Measurements from ENCODE around the gene WFDC8. TPM values are rescaled to one million over a fixed set of nuclear protein-coding genes. Genes with fewer than 3 reads are reported as not detected.
A peak's percentile ranks its signal among the peaks of the same experiment; 100 is the strongest.

Gene WFDC8
- total RNA-seq, 1 experiment from 2014 or later = not detected

DNA sequence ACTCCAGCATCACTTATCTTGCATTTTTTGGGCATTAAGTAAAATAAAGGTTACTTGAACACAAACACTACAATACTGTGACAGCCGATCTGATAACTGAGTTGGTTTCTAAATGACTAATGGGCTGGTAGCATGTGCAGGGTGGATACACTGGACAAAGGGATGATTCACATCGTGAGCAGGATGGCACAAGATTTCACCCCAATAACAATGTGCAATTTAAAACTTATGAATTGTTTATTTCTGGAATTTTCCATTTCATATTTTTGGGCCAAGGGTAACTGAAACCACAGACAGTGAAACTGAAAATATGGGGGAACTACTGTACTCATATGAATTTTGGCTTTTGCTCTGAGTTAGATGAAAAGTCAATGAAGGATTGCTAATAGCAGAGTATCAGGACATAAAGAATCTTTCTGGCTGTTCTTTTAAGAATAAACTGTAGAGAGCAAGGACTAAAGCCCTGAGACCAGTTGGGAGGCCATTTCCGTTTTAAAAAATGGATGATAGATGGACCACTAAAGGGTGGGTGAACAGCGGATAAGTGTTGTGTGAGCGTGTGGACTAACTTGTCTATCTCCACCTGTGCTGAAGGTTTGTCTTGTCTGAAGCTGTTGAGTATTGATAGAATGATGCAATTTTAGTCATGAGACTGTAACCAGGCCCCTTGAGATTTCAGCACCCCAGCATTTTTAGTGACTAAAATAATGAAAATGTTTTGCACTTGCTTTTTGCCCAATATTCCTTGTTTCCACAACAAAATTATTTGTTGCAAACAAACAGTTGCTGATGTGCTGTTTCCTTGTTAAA lies 71.9 kb downstream of the WFDC8 start:
- TF ChIP-seq EMX1 (CRISPR knock-in tag; IDR thresholded peaks at IDR 0.05) (no peak), MXD4 (CRISPR knock-in tag; IDR thresholded peaks at IDR 0.05; ENCODE audit: borderline replicate concordance) (no peak), E2F5 (CRISPR knock-in tag; IDR thresholded peaks at IDR 0.05) (no peak), NR3C1 (CRISPR knock-in tag; conservative IDR thresholded peaks at IDR 0.05; ENCODE audit: low read depth) (no peak), ZNF263 (CRISPR knock-in tag; IDR thresholded peaks at IDR 0.05; ENCODE audit: low read depth) (no peak), FOXK1 (CRISPR knock-in tag; IDR thresholded peaks at IDR 0.05) (no peak)
- Mint-ChIP-seq H3K27ac (no peak overlapping the region), H3K9me3 (peaks cover 2% of the 10 kb centered on the region), H3K4me3 (no peak overlapping the region), H3K36me3 (no peaks in the 10 kb centered on the region), H3K4me1 (peaks cover 3% of the 10 kb centered on the region; the same call in 1 of the 2 replicates), H3K27me3 (ENCODE audit: low read depth) (no peaks in the 10 kb centered on the region; the same call in 1 of the 2 replicates)
- ChIA-PET POLR2A (no interaction called here), CTCF (interaction anchor here (0.6 to 1.4 kb wide), 3 partner anchors 133 to 292 kb away, joined by 3 to 4 read pairs (median 3); no protein-coding TSS in a partner anchor)
- ATAC-seq (no peak), DNase-seq (ENCODE audit: low spot score) (no peak)

DNA sequence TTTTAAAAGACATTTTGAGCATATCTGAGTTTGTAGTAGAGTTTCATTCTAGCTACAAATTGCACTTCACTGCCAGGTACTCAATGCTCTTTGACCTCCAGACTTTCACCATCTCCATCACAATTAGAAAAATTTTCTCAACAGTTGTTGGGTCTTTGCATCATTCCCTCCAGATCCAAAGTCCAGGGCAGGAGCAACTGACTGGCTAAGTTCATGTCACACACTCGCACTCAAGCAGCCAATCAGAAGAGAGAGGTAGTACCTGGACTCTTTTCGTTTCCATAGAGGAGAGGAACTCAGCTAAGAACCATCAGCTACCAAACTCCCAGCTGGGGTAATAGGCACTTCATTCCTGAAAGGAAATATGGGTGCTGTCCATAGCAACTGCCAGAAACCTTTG lies 72.7 kb downstream of the WFDC8 start:
- no peak overlapping the region for H3K4me3 Mint-ChIP-seq
- H3K4me1 Mint-ChIP-seq = peaks cover 3% of the 10 kb centered on the region; the same call in 1 of the 2 replicates
- H3K9me3 Mint-ChIP-seq = no peaks in the 10 kb centered on the region
- no peak overlapping the region for H3K27ac Mint-ChIP-seq
- DNase-seq (ENCODE audit: low spot score) (no peak), ATAC-seq (no peak)
- H3K36me3 Mint-ChIP-seq = no peaks in the 10 kb centered on the region
- no peaks in the 10 kb centered on the region; the same call in 1 of the 2 replicates for H3K27me3 Mint-ChIP-seq (ENCODE audit: low read depth)
- ChIA-PET POLR2A (no interaction called here), CTCF (interaction anchor here (1.4 kb wide), 1 partner anchor 195 kb away, joined by 3 read pairs; no protein-coding TSS in a partner anchor)
- TF ChIP-seq NFYB (CRISPR knock-in tag; conservative IDR thresholded peaks at IDR 0.05; ENCODE audit: low read depth) (peak; percentile 35; the same call in 1 of the 2 replicates), ZNF121 (CRISPR knock-in tag; IDR thresholded peaks at IDR 0.05) (no peak), SOX15 (CRISPR knock-in tag; IDR thresholded peaks at IDR 0.05) (no peak), TEAD4 (CRISPR knock-in tag; IDR thresholded peaks at IDR 0.05) (no peak)

GRCh38 chr20:45503403-45503802 lies 75.7 kb downstream of the WFDC8 start:
- no peaks in the 10 kb centered on the region for H3K27me3 Mint-ChIP-seq (ENCODE audit: low read depth)
- no peak overlapping the region for H3K4me3 Mint-ChIP-seq
- ChIA-PET CTCF (interaction anchor here (1.0 kb wide), 2 partner anchors 16 to 267 kb away, joined by 3 to 6 read pairs; no protein-coding TSS in a partner anchor), POLR2A (interaction anchor here (1.3 kb wide), 1 partner anchor 50 kb away, joined by 4 read pairs; no protein-coding TSS in a partner anchor)
- TF ChIP-seq, protein P1, sequence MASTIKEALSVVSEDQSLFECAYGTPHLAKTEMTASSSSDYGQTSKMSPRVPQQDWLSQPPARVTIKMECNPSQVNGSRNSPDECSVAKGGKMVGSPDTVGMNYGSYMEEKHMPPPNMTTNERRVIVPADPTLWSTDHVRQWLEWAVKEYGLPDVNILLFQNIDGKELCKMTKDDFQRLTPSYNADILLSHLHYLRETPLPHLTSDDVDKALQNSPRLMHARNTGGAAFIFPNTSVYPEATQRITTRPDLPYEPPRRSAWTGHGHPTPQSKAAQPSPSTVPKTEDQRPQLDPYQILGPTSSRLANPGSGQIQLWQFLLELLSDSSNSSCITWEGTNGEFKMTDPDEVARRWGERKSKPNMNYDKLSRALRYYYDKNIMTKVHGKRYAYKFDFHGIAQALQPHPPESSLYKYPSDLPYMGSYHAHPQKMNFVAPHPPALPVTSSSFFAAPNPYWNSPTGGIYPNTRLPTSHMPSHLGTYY (CRISPR knock-in tag; IDR thresholded peaks at IDR 0.05) = no peak
- TF ChIP-seq, protein P2, sequence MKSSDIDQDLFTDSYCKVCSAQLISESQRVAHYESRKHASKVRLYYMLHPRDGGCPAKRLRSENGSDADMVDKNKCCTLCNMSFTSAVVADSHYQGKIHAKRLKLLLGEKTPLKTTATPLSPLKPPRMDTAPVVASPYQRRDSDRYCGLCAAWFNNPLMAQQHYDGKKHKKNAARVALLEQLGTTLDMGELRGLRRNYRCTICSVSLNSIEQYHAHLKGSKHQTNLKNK (CRISPR knock-in tag; IDR thresholded peaks at IDR 0.05) = no peak
- H3K27ac Mint-ChIP-seq = no peak overlapping the region
- ATAC-seq (no peak), DNase-seq (ENCODE audit: low spot score) (no peak)
- H3K36me3 Mint-ChIP-seq = no peaks in the 10 kb centered on the region
- peaks cover 3% of the 10 kb centered on the region; the same call in 1 of the 2 replicates for H3K4me1 Mint-ChIP-seq
- H3K9me3 Mint-ChIP-seq = no peaks in the 10 kb centered on the region

DNA sequence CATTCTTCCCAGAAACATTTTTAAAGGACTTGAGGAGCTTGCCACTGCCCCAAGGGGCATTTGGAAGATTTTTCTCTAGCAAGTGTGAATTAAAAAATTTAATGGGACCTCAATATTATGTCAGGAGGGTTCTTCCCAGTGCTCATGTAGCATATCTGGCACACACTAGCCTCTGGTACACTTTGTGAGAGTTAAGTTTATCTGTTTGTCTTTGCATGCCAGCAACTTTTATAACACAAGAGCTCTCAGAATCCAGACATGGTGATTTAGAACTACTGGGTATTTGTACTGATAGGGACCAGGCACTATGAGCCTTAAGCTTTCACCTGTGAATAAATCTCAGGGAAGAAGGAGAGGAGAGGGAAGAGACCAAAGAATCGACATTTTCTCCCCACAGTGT lies 76.5 kb downstream of the WFDC8 start:
- DNase-seq (ENCODE audit: low spot score) = no peak
- peaks cover 4% of the 10 kb centered on the region; the same call in 1 of the 2 replicates for H3K4me1 Mint-ChIP-seq
- no peak for ATAC-seq
- no peaks in the 10 kb centered on the region for H3K36me3 Mint-ChIP-seq
- no peak overlapping the region for H3K27ac Mint-ChIP-seq
- H3K9me3 Mint-ChIP-seq = no peaks in the 10 kb centered on the region
- H3K4me3 Mint-ChIP-seq = no peak overlapping the region
- POLR2A ChIA-PET = interaction anchor here (1.1 to 1.3 kb wide), 2 partner anchors 22 to 49 kb away, joined by 3 to 4 read pairs; no protein-coding TSS in a partner anchor
- H3K27me3 Mint-ChIP-seq (ENCODE audit: low read depth) = no peaks in the 10 kb centered on the region
- CTCF ChIA-PET = interaction anchor here (0.8 to 1.4 kb wide), 5 partner anchors 15 to 269 kb away, joined by 3 to 6 read pairs (median 4); partner anchors contain the start of gene WFDC6
- TF ChIP-seq E2F1 (CRISPR knock-in tag; IDR thresholded peaks at IDR 0.05) = no peak
- TF ChIP-seq FOXP1 (CRISPR knock-in tag; IDR thresholded peaks at IDR 0.05; ENCODE audit: borderline replicate concordance) = no peak
- TF ChIP-seq ZNF281 (CRISPR knock-in tag; IDR thresholded peaks at IDR 0.05) = no peak
- TF ChIP-seq ZNF138 (CRISPR knock-in tag; conservative IDR thresholded peaks at IDR 0.05) = no peak
- TF ChIP-seq GABPB1 (CRISPR knock-in tag; IDR thresholded peaks at IDR 0.05) = no peak
- TF ChIP-seq TCF7 (CRISPR knock-in tag; IDR thresholded peaks at IDR 0.05; ENCODE audit: low read depth) = no peak
- TF ChIP-seq, protein P3, sequence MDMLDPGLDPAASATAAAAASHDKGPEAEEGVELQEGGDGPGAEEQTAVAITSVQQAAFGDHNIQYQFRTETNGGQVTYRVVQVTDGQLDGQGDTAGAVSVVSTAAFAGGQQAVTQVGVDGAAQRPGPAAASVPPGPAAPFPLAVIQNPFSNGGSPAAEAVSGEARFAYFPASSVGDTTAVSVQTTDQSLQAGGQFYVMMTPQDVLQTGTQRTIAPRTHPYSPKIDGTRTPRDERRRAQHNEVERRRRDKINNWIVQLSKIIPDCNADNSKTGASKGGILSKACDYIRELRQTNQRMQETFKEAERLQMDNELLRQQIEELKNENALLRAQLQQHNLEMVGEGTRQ (CRISPR knock-in tag; IDR thresholded peaks at IDR 0.05) = no peak
- TF ChIP-seq, protein P2 (CRISPR knock-in tag; IDR thresholded peaks at IDR 0.05) = no peak
- TF ChIP-seq CREB1 (CRISPR knock-in tag; IDR thresholded peaks at IDR 0.05) = no peak
